Mammary epithelial cell (primary cell): ENCODE measurements around the gene CLMP.

ENCODE experiments used
- EZH2 ChIP-seq: IDR thresholded peaks from 2 replicates; pipeline ENCODE4 v1.6.1; 2012; ENCODE audit warnings: low read length, inconsistent platforms, borderline replicate concordance
- TF ChIP-seq, protein P1 (sequence below), 2 donors: IDR thresholded peaks in 1 of 2; conservative IDR thresholded peaks in 1 of 2; 2 replicates each; pipeline ENCODE4 v1.5.1; 2011 to 2012; ENCODE audit warnings: inconsistent platforms in 2 of 2, low read length in 2 of 2, mild to moderate bottlenecking in 2 of 2, control low read depth in 1 of 2, low read depth in 1 of 2; ENCODE audit not compliant: insufficient read depth in 1 of 2; ENCODE audit errors: extremely low read depth in 1 of 2

DNA sequence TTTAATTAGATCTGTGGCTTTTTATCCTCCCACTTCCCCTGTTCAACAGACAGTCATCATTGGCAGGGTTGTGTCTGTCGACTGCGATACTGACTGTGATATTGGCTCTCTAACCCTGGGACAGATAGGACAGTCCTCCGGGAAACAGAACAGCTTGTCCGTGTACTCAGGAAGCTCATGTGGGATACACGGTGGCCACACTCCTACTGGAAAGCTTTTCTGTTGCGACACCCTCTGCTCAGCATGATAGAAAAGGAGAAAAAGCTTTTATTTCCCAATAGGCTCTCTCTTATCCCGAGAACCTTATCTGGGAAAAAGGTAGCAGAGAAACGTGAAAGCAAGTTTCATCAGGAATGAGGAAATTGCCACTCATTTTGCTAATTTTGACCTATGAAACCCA is 72.7 kb downstream of the CLMP start:
- TF ChIP-seq, protein P1, sequence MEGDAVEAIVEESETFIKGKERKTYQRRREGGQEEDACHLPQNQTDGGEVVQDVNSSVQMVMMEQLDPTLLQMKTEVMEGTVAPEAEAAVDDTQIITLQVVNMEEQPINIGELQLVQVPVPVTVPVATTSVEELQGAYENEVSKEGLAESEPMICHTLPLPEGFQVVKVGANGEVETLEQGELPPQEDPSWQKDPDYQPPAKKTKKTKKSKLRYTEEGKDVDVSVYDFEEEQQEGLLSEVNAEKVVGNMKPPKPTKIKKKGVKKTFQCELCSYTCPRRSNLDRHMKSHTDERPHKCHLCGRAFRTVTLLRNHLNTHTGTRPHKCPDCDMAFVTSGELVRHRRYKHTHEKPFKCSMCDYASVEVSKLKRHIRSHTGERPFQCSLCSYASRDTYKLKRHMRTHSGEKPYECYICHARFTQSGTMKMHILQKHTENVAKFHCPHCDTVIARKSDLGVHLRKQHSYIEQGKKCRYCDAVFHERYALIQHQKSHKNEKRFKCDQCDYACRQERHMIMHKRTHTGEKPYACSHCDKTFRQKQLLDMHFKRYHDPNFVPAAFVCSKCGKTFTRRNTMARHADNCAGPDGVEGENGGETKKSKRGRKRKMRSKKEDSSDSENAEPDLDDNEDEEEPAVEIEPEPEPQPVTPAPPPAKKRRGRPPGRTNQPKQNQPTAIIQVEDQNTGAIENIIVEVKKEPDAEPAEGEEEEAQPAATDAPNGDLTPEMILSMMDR (conservative IDR thresholded peaks at IDR 0.05 in 1 of 2, IDR thresholded peaks at IDR 0.05 in 1 of 2; ENCODE audit: extremely low read depth in 1 of 2, insufficient read depth in 1 of 2, low read depth in 1 of 2, low read length in 2 of 2) = no peak
- TF ChIP-seq EZH2 = no peak
